GM19035 (cell line): ENCODE results near the gene PLCB1.
"Not testable (repeated sequence)": the region's sequence is repeated elsewhere in the genome, so short reads cannot be mapped to it uniquely, and the experiment has no call there.

Experiments
- ATAC-seq: cut with Tn5 transposase; IDR thresholded peaks from one replicate; pipeline ENCODE4 v1.9.1; 2021; ENCODE audit not compliant: unreplicated experiment

Gene PLCB1

GRCh38 chr20:8801686-8802085 lies 669.6 kb downstream of the PLCB1 start:
- no peak for ATAC-seq

GRCh38 chr20:8803065-8803464 lies 671.0 kb downstream of the PLCB1 start:
- no peak for ATAC-seq

GRCh38 chr20:8803941-8804340 lies 671.9 kb downstream of the PLCB1 start:
- no peak for ATAC-seq

- ATAC-seq: no peak
Measured at GRCh38 chr20:8805737-8806442, 673.8 kb downstream of the PLCB1 start.

GRCh38 chr20:8807480-8808201 lies 675.6 kb downstream of the PLCB1 start:
- no peak for ATAC-seq

- no peak for ATAC-seq
Measured at GRCh38 chr20:8808202-8808535, 676.1 kb downstream of the PLCB1 start.

- no peak for ATAC-seq
Measured at GRCh38 chr20:8809107-8809953, 677.3 kb downstream of the PLCB1 start.

- ATAC-seq: no peak
Measured at GRCh38 chr20:8811801-8812594, 679.9 kb downstream of the PLCB1 start.

GRCh38 chr20:8812817-8813216 lies 680.8 kb downstream of the PLCB1 start:
- no peak for ATAC-seq

- no peak for ATAC-seq
Measured at GRCh38 chr20:8815208-8815607, 683.1 kb downstream of the PLCB1 start.

GRCh38 chr20:8829256-8829655 lies 697.2 kb downstream of the PLCB1 start:
- ATAC-seq: no peak

GRCh38 chr20:8834294-8834693 lies 702.2 kb downstream of the PLCB1 start:
- ATAC-seq: not testable (repeated sequence)

GRCh38 chr20:8834851-8835250 lies 702.8 kb downstream of the PLCB1 start:
- ATAC-seq: no peak

GRCh38 chr20:8837396-8837795 lies 705.3 kb downstream of the PLCB1 start:
- ATAC-seq: no peak

- ATAC-seq: no peak
Measured at GRCh38 chr20:8842525-8842924, 710.5 kb downstream of the PLCB1 start.

GRCh38 chr20:8844179-8844578 lies 712.1 kb downstream of the PLCB1 start:
- no peak for ATAC-seq

GRCh38 chr20:8849990-8850389 lies 717.9 kb downstream of the PLCB1 start:
- no peak for ATAC-seq

GRCh38 chr20:8851446-8851845 lies 719.4 kb downstream of the PLCB1 start:
- no peak for ATAC-seq

GRCh38 chr20:8851919-8852318 lies 719.9 kb downstream of the PLCB1 start:
- not testable (repeated sequence) for ATAC-seq

- not testable (repeated sequence) for ATAC-seq
Measured at GRCh38 chr20:8853211-8853610, 721.1 kb downstream of the PLCB1 start.

- ATAC-seq: peak; percentile 96
Measured at GRCh38 chr20:8853805-8854338, 721.8 kb downstream of the PLCB1 start.
